HEK293 (cell line): ENCODE data around the gene HSCB.
"Not testable (repeated sequence)": the region's sequence is repeated elsewhere in the genome, so short reads cannot be mapped to it uniquely, and the experiment has no call there.

Experiments
- CTCF ChIA-PET: fragments of 350-600 bp; formaldehyde crosslinking; extraction: SDS; loops from one replicate; lab custom pipeline; 2021; ENCODE audit warnings: antibody characterized with exemption; lab: Yijun Ruan, JAX
- POLR2A ChIA-PET: fragments of 300-600 bp; formaldehyde crosslinking; extraction: SDS; loops from one replicate; lab custom pipeline; 2020; ENCODE audit warnings: antibody characterized with exemption, inconsistent platforms; lab: Yijun Ruan, JAX
- H3K27ac ChIP-seq: fragments of 200-500 bp; sonication (Bioruptor generic); 2 replicates; pipeline ENCODE4 v1.5.1; 2014; ENCODE audit warnings: low read depth, low read length, control low read depth, inconsistent platforms; ENCODE audit errors: extremely low read depth
- H3K36me3 ChIP-seq, 2 experiments: fragments of 200-500 bp in 1 of 2; sonication (Bioruptor generic) in 1 of 2; 1 replicate in 1 of 2; 2 replicates in 1 of 2; pipeline ENCODE4 v1.5.1; 2014 to 2017; ENCODE audit warnings: inconsistent platforms in 2 of 2, low read length in 2 of 2; ENCODE audit not compliant: control insufficient read depth in 2 of 2, insufficient read depth in 1 of 2
- H3K4me1 ChIP-seq: fragments of 200-500 bp; sonication (Bioruptor generic); 2 replicates; pipeline ENCODE4 v1.5.1; 2014; ENCODE audit warnings: mild to moderate bottlenecking, low read length, inconsistent platforms; ENCODE audit not compliant: control insufficient read depth, insufficient read depth
- H3K4me3 ChIP-seq: 2 replicates; pipeline ENCODE4 v1.5.1; 2011; ENCODE audit warnings: low read depth, mild to moderate bottlenecking, control low read depth, low read length, moderate library complexity
- H3K9me3 ChIP-seq: fragments of 200-500 bp; sonication (Bioruptor generic); 2 replicates; pipeline ENCODE4 v1.5.1; 2014; ENCODE audit warnings: low read depth, low read length, inconsistent platforms; ENCODE audit not compliant: control insufficient read depth, insufficient read depth
- EGR2 ChIP-seq: fragments of 450-650 bp; formaldehyde crosslinking; IDR thresholded peaks from 2 replicates; pipeline ENCODE4 v1.5.1; 2016; ENCODE audit warnings: low read depth, missing biosample characterization, missing genetic modification characterization
- GFI1B ChIP-seq: fragments of 450-650 bp; formaldehyde crosslinking; IDR thresholded peaks from 2 replicates; pipeline ENCODE4 v1.5.1; 2016; ENCODE audit warnings: missing biosample characterization, missing genetic modification characterization
- HOXA7 ChIP-seq: sonication (generic); formaldehyde crosslinking; IDR thresholded peaks from 2 replicates; pipeline ENCODE4 v1.8.1; 2022; ENCODE audit warnings: missing genetic modification reagents, borderline replicate concordance
- OSR2 ChIP-seq: fragments of 450-650 bp; formaldehyde crosslinking; IDR thresholded peaks from 2 replicates; pipeline ENCODE4 v1.5.1; 2016; ENCODE audit warnings: missing biosample characterization, missing genetic modification characterization
- REPIN1 ChIP-seq: fragments of 450-650 bp; formaldehyde crosslinking; IDR thresholded peaks from 2 replicates; pipeline ENCODE4 v1.5.1; 2017; ENCODE audit warnings: missing biosample characterization, missing genetic modification characterization, low read depth
- SCRT2 ChIP-seq: fragments of 450-650 bp; formaldehyde crosslinking; IDR thresholded peaks from 2 replicates; pipeline ENCODE4 v1.5.1; 2016; ENCODE audit warnings: missing biosample characterization, missing genetic modification characterization
- SP7 ChIP-seq: fragments of 450-650 bp; formaldehyde crosslinking; IDR thresholded peaks from 2 replicates; pipeline ENCODE4 v1.5.1; 2016; ENCODE audit warnings: missing biosample characterization, missing genetic modification characterization
- ZBTB1 ChIP-seq: fragments of 450-650 bp; formaldehyde crosslinking; IDR thresholded peaks from 2 replicates; pipeline ENCODE4 v1.5.1; 2016; ENCODE audit warnings: missing biosample characterization, missing genetic modification characterization
- ZBTB17 ChIP-seq: fragments of 450-650 bp; formaldehyde crosslinking; IDR thresholded peaks from 2 replicates; pipeline ENCODE4 v1.5.1; 2016; ENCODE audit warnings: missing biosample characterization, missing genetic modification characterization
- ZBTB20 ChIP-seq: fragments of 450-650 bp; formaldehyde crosslinking; IDR thresholded peaks from 2 replicates; pipeline ENCODE4 v1.5.1; 2016; ENCODE audit warnings: missing biosample characterization, missing genetic modification characterization
- ZNF112 ChIP-seq: fragments of 450-650 bp; formaldehyde crosslinking; IDR thresholded peaks from 2 replicates; pipeline ENCODE4 v1.5.0; 2017; ENCODE audit warnings: missing biosample characterization, missing genetic modification characterization
- ZNF155 ChIP-seq: fragments of 450-650 bp; formaldehyde crosslinking; IDR thresholded peaks from 2 replicates; pipeline ENCODE4 v1.5.1; 2016; ENCODE audit warnings: missing biosample characterization, missing genetic modification characterization
- ZNF211 ChIP-seq: fragments of 450-650 bp; formaldehyde crosslinking; IDR thresholded peaks from 2 replicates; pipeline ENCODE4 v1.5.1; 2016; ENCODE audit warnings: low read depth, missing biosample characterization, missing genetic modification characterization
- ZNF335 ChIP-seq: fragments of 450-650 bp; formaldehyde crosslinking; conservative IDR thresholded peaks from 2 replicates; pipeline ENCODE4 v1.5.1; 2016; ENCODE audit warnings: missing biosample characterization, missing genetic modification characterization
- ZNF354C ChIP-seq: fragments of 450-650 bp; formaldehyde crosslinking; IDR thresholded peaks from 2 replicates; pipeline ENCODE4 v1.5.1; 2016; ENCODE audit warnings: missing biosample characterization, missing genetic modification characterization, low read depth, borderline replicate concordance
- ZNF37A ChIP-seq: fragments of 450-650 bp; IDR thresholded peaks from 2 replicates; pipeline ENCODE4 v1.5.1; 2018; ENCODE audit warnings: missing biosample characterization, missing genetic modification characterization
- ZNF530 ChIP-seq: fragments of 450-650 bp; formaldehyde crosslinking; IDR thresholded peaks from 2 replicates; pipeline ENCODE4 v1.5.1; 2016; ENCODE audit warnings: low read depth, missing biosample characterization, missing genetic modification characterization
- ZNF621 ChIP-seq: fragments of 450-650 bp; formaldehyde crosslinking; IDR thresholded peaks from 2 replicates; pipeline ENCODE4 v1.5.1; 2017; ENCODE audit warnings: missing biosample characterization, missing genetic modification characterization
- ZNF623 ChIP-seq: fragments of 450-650 bp; formaldehyde crosslinking; IDR thresholded peaks from 2 replicates; pipeline ENCODE4 v1.5.1; 2016; ENCODE audit warnings: missing biosample characterization, missing genetic modification characterization
- ZNF654 ChIP-seq: fragments of 450-650 bp; formaldehyde crosslinking; IDR thresholded peaks from 2 replicates; pipeline ENCODE4 v1.5.1; 2016; ENCODE audit warnings: low read depth, missing biosample characterization, missing genetic modification characterization
- ZNF664 ChIP-seq: fragments of 450-650 bp; formaldehyde crosslinking; IDR thresholded peaks from 2 replicates; pipeline ENCODE4 v1.5.1; 2016; ENCODE audit warnings: missing biosample characterization, missing genetic modification characterization
- ZNF677 ChIP-seq: fragments of 450-650 bp; IDR thresholded peaks from 2 replicates; pipeline ENCODE4 v1.5.0; 2018; ENCODE audit warnings: missing biosample characterization, mild to moderate bottlenecking, missing genetic modification characterization, moderate library complexity
- ZNF76 ChIP-seq: fragments of 450-650 bp; formaldehyde crosslinking; IDR thresholded peaks from 2 replicates; pipeline ENCODE4; 2016; ENCODE audit warnings: low read depth, missing biosample characterization, missing genetic modification characterization, borderline replicate concordance
- TF ChIP-seq, protein P1 (sequence below): fragments of 450-650 bp; formaldehyde crosslinking; IDR thresholded peaks from 2 replicates; pipeline ENCODE4 v1.5.1; 2016; ENCODE audit warnings: missing biosample characterization, missing genetic modification characterization
- TF ChIP-seq, protein P2 (sequence below): fragments of 450-650 bp; formaldehyde crosslinking; IDR thresholded peaks from 2 replicates; pipeline ENCODE4 v1.5.1; 2016; ENCODE audit warnings: missing biosample characterization, missing genetic modification characterization

HSCB gene

DNA sequence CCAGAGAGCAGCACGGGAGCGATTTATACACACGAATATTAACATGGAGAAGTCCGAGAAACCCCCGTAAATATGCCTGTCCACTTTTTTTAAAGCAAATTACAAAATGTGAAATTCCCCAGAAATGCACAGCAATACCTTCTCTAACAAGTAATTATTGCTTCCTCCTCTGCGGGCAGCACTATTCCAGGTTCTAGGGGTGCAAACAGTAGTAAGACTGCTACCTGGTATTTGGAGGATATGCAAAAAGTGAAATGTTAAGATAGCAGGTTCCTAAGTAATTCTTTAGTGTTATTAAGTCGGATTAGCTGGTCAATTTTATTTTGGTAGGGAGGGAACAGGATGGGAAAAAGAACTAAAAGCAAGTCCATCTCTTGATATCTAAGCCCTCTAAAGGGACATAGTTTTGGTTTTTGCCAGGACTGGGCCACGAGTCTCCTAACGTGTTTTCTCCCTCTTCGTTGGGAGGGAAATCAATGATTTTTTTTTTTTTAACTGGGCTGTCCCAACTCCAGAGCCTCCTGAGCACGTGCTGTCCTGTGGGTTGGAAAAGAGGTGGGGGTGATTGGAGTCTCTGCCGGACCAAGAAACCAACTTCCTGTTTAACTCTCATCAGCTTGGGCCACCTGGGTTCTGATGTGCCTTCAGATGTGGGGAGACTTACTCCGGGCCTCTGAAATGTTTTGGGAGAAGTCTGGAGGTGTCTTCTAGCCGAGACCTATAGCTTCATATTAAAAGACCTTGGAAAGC is 60.2 kb downstream of the HSCB start (continued):
- TF ChIP-seq ZNF354C (tag by site-specific recombination) = no peak
- TF ChIP-seq SP7 (tag by site-specific recombination) = no peak
- TF ChIP-seq ZNF623 (tag by site-specific recombination) = no peak
- TF ChIP-seq, protein P1, sequence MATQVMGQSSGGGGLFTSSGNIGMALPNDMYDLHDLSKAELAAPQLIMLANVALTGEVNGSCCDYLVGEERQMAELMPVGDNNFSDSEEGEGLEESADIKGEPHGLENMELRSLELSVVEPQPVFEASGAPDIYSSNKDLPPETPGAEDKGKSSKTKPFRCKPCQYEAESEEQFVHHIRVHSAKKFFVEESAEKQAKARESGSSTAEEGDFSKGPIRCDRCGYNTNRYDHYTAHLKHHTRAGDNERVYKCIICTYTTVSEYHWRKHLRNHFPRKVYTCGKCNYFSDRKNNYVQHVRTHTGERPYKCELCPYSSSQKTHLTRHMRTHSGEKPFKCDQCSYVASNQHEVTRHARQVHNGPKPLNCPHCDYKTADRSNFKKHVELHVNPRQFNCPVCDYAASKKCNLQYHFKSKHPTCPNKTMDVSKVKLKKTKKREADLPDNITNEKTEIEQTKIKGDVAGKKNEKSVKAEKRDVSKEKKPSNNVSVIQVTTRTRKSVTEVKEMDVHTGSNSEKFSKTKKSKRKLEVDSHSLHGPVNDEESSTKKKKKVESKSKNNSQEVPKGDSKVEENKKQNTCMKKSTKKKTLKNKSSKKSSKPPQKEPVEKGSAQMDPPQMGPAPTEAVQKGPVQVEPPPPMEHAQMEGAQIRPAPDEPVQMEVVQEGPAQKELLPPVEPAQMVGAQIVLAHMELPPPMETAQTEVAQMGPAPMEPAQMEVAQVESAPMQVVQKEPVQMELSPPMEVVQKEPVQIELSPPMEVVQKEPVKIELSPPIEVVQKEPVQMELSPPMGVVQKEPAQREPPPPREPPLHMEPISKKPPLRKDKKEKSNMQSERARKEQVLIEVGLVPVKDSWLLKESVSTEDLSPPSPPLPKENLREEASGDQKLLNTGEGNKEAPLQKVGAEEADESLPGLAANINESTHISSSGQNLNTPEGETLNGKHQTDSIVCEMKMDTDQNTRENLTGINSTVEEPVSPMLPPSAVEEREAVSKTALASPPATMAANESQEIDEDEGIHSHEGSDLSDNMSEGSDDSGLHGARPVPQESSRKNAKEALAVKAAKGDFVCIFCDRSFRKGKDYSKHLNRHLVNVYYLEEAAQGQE (tag by site-specific recombination) = no peak
- TF ChIP-seq ZNF677 (tag by site-specific recombination) = no peak
- TF ChIP-seq ZNF335 (tag by site-specific recombination) = 0 out of 2 replicates have a peak, but pooled peaks have one; percentile 35
- no peak for TF ChIP-seq REPIN1 (tag by site-specific recombination)
- no peak for TF ChIP-seq ZNF112 (tag by site-specific recombination)
- TF ChIP-seq ZBTB1 = no peak
- no peak for TF ChIP-seq GFI1B (tag by site-specific recombination)
- no peak for TF ChIP-seq ZNF37A (tag by site-specific recombination)
- no peak for TF ChIP-seq ZNF654
- TF ChIP-seq ZNF530 (tag by site-specific recombination) = no peak
- TF ChIP-seq ZNF76 (tag by site-specific recombination) = no peak
- TF ChIP-seq, protein P2, sequence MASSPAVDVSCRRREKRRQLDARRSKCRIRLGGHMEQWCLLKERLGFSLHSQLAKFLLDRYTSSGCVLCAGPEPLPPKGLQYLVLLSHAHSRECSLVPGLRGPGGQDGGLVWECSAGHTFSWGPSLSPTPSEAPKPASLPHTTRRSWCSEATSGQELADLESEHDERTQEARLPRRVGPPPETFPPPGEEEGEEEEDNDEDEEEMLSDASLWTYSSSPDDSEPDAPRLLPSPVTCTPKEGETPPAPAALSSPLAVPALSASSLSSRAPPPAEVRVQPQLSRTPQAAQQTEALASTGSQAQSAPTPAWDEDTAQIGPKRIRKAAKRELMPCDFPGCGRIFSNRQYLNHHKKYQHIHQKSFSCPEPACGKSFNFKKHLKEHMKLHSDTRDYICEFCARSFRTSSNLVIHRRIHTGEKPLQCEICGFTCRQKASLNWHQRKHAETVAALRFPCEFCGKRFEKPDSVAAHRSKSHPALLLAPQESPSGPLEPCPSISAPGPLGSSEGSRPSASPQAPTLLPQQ (tag by site-specific recombination) = peak; percentile 75
- no peak for TF ChIP-seq HOXA7 (CRISPR knock-in tag)
- no peak for TF ChIP-seq ZNF211 (tag by site-specific recombination)
- TF ChIP-seq EGR2 (tag by site-specific recombination) = no peak
- TF ChIP-seq ZNF621 (tag by site-specific recombination) = no peak

DNA sequence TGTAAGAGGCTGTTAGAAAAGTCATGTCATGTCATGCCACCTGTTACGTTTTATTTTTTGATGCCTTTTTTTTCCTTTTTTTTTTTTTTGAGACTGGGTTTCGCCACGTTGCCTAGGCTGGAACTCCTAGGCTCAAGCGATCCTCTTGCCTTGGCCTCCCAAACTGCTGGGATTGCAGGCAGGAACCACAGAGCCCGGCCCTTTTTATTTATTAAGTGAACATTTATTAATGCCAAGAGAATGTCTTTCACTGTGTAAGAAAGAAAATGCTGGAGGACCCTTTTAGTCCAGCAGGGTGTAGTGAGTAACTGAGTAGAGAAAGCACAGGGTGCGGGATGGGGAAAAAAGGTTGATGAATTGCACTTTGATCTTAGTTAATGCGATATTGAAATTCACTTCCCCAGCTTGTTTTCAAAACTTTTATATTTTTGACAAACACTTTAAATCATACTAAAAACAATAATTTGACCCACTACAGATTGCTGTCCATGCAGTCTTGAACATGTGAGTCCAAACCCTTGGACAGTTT is 60.8 kb downstream of the HSCB start:
- Histone ChIP-seq H3K4me3 (no peak overlapping the region), H3K4me1 (no peaks in the 10 kb centered on the region), H3K9me3 (no peaks in the 10 kb centered on the region), H3K36me3 (peaks cover 11 to 16% of the 10 kb centered on the region in 2 experiments), H3K27ac (no peak overlapping the region)
- ChIA-PET CTCF (interaction anchor here (0.7 to 1.5 kb wide), 6 partner anchors 11 to 443 kb away, joined by 3 to 5 read pairs (median 3); no protein-coding TSS in a partner anchor), POLR2A (no interaction called here)
- no peak for TF ChIP-seq ZBTB20
- TF ChIP-seq ZNF155 (tag by site-specific recombination) = no peak
- TF ChIP-seq SCRT2 (tag by site-specific recombination) = peak; percentile 77
- TF ChIP-seq ZBTB17 (tag by site-specific recombination) = no peak
- no peak for TF ChIP-seq OSR2 (tag by site-specific recombination)
- peak; percentile 39; the same call in 1 of the 2 replicates for TF ChIP-seq ZNF664
- TF ChIP-seq, protein P2 (tag by site-specific recombination) = no peak

DNA sequence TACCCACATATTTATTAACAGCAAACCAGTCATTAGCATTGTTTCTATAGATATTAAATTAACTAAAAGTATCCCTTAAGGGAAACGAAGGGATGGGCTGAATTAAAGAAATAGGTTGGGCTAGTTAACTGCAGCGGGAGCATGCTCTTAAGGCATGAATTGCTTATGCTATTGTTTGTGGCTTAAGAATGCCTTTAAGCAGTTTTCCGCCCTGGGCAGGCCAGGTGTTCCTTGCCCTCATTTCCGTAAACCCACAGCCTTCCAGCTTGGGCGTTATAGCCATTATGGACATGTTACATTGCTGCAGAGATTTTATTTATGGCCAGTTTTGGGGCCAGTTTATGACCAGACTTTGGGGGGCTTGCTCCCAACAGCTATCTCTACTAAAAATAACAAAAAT is 63.6 kb downstream of the HSCB start:
- H3K4me1 ChIP-seq, H3K4me3 ChIP-seq, CTCF ChIA-PET, POLR2A ChIA-PET, H3K9me3 ChIP-seq, H3K36me3 ChIP-seq, H3K27ac ChIP-seq: not testable (repeated sequence)
